MCF 10A (cell line): ENCODE data around the gene RNF150. TPM values are rescaled to one million over a fixed set of nuclear protein-coding genes. Genes with fewer than 3 reads are reported as not detected.

Experiments
- BruUV-seq: library from RNA; stranded (reverse); fragments of 400-500 nt; replicated peaks from 2 replicates; lab custom pipeline; 2021; lab: Mats Ljungman, UMichigan
- CTCF ChIA-PET: fragments of 300-600 bp; sonication (Branson Sonifier 250); formaldehyde crosslinking; extraction: SDS; loops from one replicate; lab custom pipeline; 2021; ENCODE audit warnings: antibody characterized with exemption, inconsistent platforms; lab: Yijun Ruan, JAX
- POLR2A ChIA-PET: fragments of 300-600, 350-650 bp; sonication (Branson Sonifier 250); formaldehyde crosslinking; extraction: SDS; loops from one replicate; lab custom pipeline; 2020; ENCODE audit warnings: antibody characterized with exemption, inconsistent platforms; lab: Yijun Ruan, JAX
- DNase-seq: peaks from one replicate; pipeline ENCODE4 v3.0.0-alpha.2; 2018; ENCODE audit not compliant: unreplicated experiment
- H3K27ac Mint-ChIP-seq: one replicate; pipeline ENCODE4 v1.8.0; 2022; ENCODE audit warnings: mild to moderate bottlenecking, low read depth, mixed read lengths; ENCODE audit not compliant: unreplicated experiment
- H3K27me3 Mint-ChIP-seq: one replicate; pipeline ENCODE4 v1.8.0; 2022; ENCODE audit warnings: mixed read lengths; ENCODE audit not compliant: insufficient read depth, unreplicated experiment
- H3K36me3 Mint-ChIP-seq: one replicate; pipeline ENCODE4 v1.8.0; 2022; ENCODE audit warnings: mild to moderate bottlenecking, moderate library complexity, mixed read lengths; ENCODE audit not compliant: insufficient read depth, unreplicated experiment
- H3K4me1 Mint-ChIP-seq: one replicate; pipeline ENCODE4 v1.8.0; 2022; ENCODE audit warnings: mixed read lengths; ENCODE audit not compliant: insufficient read depth, unreplicated experiment
- H3K4me3 Mint-ChIP-seq: one replicate; pipeline ENCODE4 v1.8.0; 2022; ENCODE audit warnings: mild to moderate bottlenecking, moderate library complexity, mixed read lengths; ENCODE audit not compliant: unreplicated experiment
- H3K9me3 Mint-ChIP-seq: one replicate; pipeline ENCODE4 v1.8.0; 2022; ENCODE audit warnings: mixed read lengths; ENCODE audit not compliant: unreplicated experiment
- CTCF ChIP-seq: fragments of 200-600 bp; IDR thresholded peaks from one replicate; pipeline ENCODE4 v1.8.0; 2022; ENCODE audit warnings: antibody characterized with exemption, mild to moderate bottlenecking; ENCODE audit not compliant: unreplicated experiment
- intact Hi-C: fragments of 100-400 bp; cut with micrococcal nuclease; formaldehyde crosslinking; loops from 2 replicates; pipeline ENCODE4 v1.14.1; 2022
- total RNA-seq: library from RNA; stranded (reverse); gene quantifications from 2 replicates; pipeline ENCODE4 v1.2.3, GENCODE V29; 2022

Gene RNF150
- total RNA-seq, 1 experiment from 2014 or later: 0.44 TPM

- Mint-ChIP-seq H3K9me3 (no peaks in the 10 kb centered on the region), H3K36me3 (no peaks in the 10 kb centered on the region), H3K4me3 (no peak overlapping the region), H3K27me3 (no peaks in the 10 kb centered on the region), H3K4me1 (no peaks in the 10 kb centered on the region), H3K27ac (no peak overlapping the region)
- ChIA-PET CTCF (interaction anchor here (0.6 to 7.1 kb wide), 3 partner anchors 19 to 267 kb away, joined by 4 to 52 read pairs (median 21); partner anchors contain the start of gene RNF150), POLR2A (no interaction called here)
- no peak for TF ChIP-seq CTCF
- no peak for DNase-seq
- intact Hi-C loops: loop anchor here (10.0 kb wide), 1 partner anchor 99 kb away; no protein-coding TSS in a partner anchor
- BruUV-seq: no TSS peak
These were observed 267.7 kb downstream of the RNF150 start for GRCh38 chr4:140865253-140866217.

GRCh38 chr4:140863197-140863596 lies 270.1 kb downstream of the RNF150 start:
- CTCF ChIA-PET: interaction anchor here (6.2 kb wide), 1 partner anchor 270 kb away, joined by 115 read pairs; the partner anchor contains the start of gene RNF150
- TF ChIP-seq CTCF: no peak
- no peak for DNase-seq
- Mint-ChIP-seq H3K36me3 (no peaks in the 10 kb centered on the region), H3K9me3 (no peaks in the 10 kb centered on the region), H3K27ac (no peak overlapping the region), H3K4me1 (no peaks in the 10 kb centered on the region), H3K27me3 (no peaks in the 10 kb centered on the region), H3K4me3 (no peak overlapping the region)
- BruUV-seq: no TSS peak
- POLR2A ChIA-PET: no interaction called here
- intact Hi-C loops: loop anchor here (10.0 kb wide), 1 partner anchor 102 kb away; no protein-coding TSS in a partner anchor

DNA sequence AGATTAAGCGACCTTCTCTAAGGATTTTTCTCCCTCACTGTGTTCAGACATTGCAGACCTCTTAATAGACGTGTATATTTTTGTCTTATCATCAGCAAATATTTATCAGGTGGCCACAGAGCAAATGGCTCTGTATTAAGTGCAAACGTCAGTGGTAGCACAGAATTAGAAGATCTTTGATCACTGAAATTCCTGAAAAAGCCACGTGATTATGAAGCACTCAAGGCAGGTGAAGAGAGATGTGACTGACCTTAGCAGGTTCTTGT lies 271.2 kb downstream of the RNF150 start:
- TF ChIP-seq CTCF: no peak
- Mint-ChIP-seq H3K36me3 (no peaks in the 10 kb centered on the region), H3K27ac (no peak overlapping the region), H3K9me3 (no peaks in the 10 kb centered on the region), H3K27me3 (no peaks in the 10 kb centered on the region), H3K4me3 (no peak overlapping the region), H3K4me1 (peaks cover 3% of the 10 kb centered on the region)
- BruUV-seq: no TSS peak
- intact Hi-C loops: loop anchor here (10.0 kb wide), 1 partner anchor 103 kb away; no protein-coding TSS in a partner anchor
- POLR2A ChIA-PET: interaction anchor here (1.0 to 1.9 kb wide), 2 partner anchors 22 to 272 kb away, joined by 3 to 4 read pairs; partner anchors contain the start of gene RNF150
- CTCF ChIA-PET: interaction anchor here (0.6 to 6.2 kb wide), 13 partner anchors 8 to 464 kb away, joined by 3 to 115 read pairs (median 4); partner anchors contain the start of gene RNF150
- no peak for DNase-seq
